Measurements from ENCODE around the gene AKR1D1. TPM values are rescaled to one million over a fixed set of nuclear protein-coding genes. Genes with fewer than 3 reads are reported as not detected.

The AKR1D1 gene
- total and polyA plus RNA-seq, 10 of the 15 experiments (the other 5 are each of a cell fraction or from before 2014, with no cell fraction given), result 0.09 to 0.34 TPM; not detected in 8

DNA sequence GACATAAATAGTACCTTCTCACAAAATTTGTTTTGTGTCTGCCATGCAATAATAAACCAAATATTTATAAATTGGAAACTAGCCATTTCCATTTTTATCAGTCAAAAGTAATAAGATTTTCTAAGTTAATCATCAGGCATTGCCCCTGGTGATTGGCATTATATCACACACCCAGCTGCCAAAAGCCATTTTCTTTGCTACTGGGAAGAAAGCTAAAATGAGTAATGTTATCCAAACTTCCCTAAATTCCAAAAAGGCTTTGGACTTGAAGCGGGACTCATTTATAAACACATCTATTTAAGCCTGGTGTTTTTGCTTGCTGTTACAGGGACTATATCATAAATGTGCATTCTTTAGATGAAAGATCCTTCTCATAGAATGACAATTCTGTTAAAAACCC, 86.0 kb downstream of the AKR1D1 start (continued):
- TF ChIP-seq, protein P1, sequence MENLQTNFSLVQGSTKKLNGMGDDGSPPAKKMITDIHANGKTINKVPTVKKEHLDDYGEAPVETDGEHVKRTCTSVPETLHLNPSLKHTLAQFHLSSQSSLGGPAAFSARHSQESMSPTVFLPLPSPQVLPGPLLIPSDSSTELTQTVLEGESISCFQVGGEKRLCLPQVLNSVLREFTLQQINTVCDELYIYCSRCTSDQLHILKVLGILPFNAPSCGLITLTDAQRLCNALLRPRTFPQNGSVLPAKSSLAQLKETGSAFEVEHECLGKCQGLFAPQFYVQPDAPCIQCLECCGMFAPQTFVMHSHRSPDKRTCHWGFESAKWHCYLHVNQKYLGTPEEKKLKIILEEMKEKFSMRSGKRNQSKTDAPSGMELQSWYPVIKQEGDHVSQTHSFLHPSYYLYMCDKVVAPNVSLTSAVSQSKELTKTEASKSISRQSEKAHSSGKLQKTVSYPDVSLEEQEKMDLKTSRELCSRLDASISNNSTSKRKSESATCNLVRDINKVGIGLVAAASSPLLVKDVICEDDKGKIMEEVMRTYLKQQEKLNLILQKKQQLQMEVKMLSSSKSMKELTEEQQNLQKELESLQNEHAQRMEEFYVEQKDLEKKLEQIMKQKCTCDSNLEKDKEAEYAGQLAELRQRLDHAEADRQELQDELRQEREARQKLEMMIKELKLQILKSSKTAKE (IDR thresholded peaks at IDR 0.05; ENCODE audit: low read depth, poor library complexity, severe bottlenecking), result no peak
- TF ChIP-seq WRNIP1 (IDR thresholded peaks at IDR 0.05; ENCODE audit: borderline replicate concordance, low read depth, low read length), result no peak
- TF ChIP-seq MXI1 (IDR thresholded peaks at IDR 0.05; ENCODE audit: low read depth, low read length), result no peak
- TF ChIP-seq, protein P2, sequence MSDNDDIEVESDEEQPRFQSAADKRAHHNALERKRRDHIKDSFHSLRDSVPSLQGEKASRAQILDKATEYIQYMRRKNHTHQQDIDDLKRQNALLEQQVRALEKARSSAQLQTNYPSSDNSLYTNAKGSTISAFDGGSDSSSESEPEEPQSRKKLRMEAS (IDR thresholded peaks at IDR 0.05; ENCODE audit: low read depth, low read length), result no peak
- no peak for TF ChIP-seq CEBPZ (IDR thresholded peaks at IDR 0.05; ENCODE audit: low read depth, low read length)
- TF ChIP-seq, protein P3, sequence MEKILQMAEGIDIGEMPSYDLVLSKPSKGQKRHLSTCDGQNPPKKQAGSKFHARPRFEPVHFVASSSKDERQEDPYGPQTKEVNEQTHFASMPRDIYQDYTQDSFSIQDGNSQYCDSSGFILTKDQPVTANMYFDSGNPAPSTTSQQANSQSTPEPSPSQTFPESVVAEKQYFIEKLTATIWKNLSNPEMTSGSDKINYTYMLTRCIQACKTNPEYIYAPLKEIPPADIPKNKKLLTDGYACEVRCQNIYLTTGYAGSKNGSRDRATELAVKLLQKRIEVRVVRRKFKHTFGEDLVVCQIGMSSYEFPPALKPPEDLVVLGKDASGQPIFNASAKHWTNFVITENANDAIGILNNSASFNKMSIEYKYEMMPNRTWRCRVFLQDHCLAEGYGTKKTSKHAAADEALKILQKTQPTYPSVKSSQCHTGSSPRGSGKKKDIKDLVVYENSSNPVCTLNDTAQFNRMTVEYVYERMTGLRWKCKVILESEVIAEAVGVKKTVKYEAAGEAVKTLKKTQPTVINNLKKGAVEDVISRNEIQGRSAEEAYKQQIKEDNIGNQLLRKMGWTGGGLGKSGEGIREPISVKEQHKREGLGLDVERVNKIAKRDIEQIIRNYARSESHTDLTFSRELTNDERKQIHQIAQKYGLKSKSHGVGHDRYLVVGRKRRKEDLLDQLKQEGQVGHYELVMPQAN (conservative IDR thresholded peaks at IDR 0.05), result no peak
- TF ChIP-seq NFYA (IDR thresholded peaks at IDR 0.05; ENCODE audit: borderline replicate concordance, low read depth, low read length), result no peak
- no peak for TF ChIP-seq SREBF1 (IDR thresholded peaks at IDR 0.05; ENCODE audit: low read length)
- TF ChIP-seq RFX5 (IDR thresholded peaks at IDR 0.05; ENCODE audit: low read depth, low read length), result no peak
- no peak for TF ChIP-seq KLF5 (IDR thresholded peaks at IDR 0.05; ENCODE audit: partially characterized antibody)
- TF ChIP-seq SUPT20H (IDR thresholded peaks at IDR 0.05; ENCODE audit: borderline replicate concordance, control insufficient read depth, low read depth, low read length), result no peak

Measured in GM12878 (cell line).